PFSK-1 (cell line): Measurements from ENCODE around the gene GRIN1.

ENCODE experiments used
- POLR2AphosphoS5 ChIP-seq: IDR thresholded peaks from 2 replicates; pipeline ENCODE4 v1.6.1; 2012; ENCODE audit warnings: low read depth, mild to moderate bottlenecking, control low read depth, low read length, moderate library complexity
- TAF1 ChIP-seq: IDR thresholded peaks from 2 replicates; pipeline ENCODE4 v1.6.1; 2012; ENCODE audit warnings: low read length, control low read depth, borderline replicate concordance; ENCODE audit not compliant: insufficient read depth
- TF ChIP-seq, protein P1 (sequence below), 2 experiments: IDR thresholded peaks; 2 replicates each; pipeline versions ENCODE4 v1.6.1 to v1.8.0; 2011 to 2012; ENCODE audit warnings: low read depth in 2 of 2, low read length in 2 of 2, control low read depth in 1 of 2, inconsistent platforms in 1 of 2, mild to moderate bottlenecking in 1 of 2, moderate library complexity in 1 of 2; ENCODE audit not compliant: insufficient read depth in 1 of 2

DNA sequence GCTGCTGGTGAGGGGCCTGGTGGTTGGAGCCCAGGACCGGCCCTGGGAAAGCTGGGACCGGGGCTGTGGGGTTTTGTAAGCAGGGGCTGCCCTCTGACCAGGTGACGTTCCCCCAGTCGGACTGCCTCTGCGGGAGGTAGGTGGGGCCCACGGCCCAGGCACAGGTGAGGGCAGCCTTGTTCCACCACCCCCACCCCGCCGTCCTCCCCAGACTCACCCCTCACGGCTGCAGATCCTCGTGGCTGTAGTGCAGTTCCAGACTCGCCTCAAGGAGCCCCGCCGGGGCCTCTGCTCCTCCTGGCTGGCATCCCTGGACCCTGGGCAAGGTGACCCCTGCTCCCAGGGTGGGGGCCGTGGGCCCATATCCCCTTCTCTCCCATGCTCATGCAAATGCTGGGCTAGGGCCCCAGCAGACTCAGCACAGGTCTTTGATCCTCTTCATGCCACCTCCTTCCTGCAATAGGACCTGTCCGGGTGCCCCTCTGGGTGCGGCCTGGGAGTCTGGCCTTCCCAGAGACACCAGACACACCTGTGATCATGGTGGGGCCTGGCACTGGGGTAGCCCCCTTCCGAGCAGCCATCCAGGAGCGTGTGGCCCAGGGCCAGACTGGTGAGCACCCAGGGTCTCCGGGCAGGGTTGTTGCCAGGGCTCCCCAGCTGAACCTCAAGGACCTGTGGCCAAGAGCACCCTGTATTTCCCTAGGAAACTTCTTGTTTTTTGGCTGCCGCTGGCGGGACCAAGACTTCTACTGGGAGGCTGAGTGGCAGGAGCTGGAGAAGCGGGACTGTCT is 76.4 kb downstream of the GRIN1 start:
- TF ChIP-seq, protein P1, sequence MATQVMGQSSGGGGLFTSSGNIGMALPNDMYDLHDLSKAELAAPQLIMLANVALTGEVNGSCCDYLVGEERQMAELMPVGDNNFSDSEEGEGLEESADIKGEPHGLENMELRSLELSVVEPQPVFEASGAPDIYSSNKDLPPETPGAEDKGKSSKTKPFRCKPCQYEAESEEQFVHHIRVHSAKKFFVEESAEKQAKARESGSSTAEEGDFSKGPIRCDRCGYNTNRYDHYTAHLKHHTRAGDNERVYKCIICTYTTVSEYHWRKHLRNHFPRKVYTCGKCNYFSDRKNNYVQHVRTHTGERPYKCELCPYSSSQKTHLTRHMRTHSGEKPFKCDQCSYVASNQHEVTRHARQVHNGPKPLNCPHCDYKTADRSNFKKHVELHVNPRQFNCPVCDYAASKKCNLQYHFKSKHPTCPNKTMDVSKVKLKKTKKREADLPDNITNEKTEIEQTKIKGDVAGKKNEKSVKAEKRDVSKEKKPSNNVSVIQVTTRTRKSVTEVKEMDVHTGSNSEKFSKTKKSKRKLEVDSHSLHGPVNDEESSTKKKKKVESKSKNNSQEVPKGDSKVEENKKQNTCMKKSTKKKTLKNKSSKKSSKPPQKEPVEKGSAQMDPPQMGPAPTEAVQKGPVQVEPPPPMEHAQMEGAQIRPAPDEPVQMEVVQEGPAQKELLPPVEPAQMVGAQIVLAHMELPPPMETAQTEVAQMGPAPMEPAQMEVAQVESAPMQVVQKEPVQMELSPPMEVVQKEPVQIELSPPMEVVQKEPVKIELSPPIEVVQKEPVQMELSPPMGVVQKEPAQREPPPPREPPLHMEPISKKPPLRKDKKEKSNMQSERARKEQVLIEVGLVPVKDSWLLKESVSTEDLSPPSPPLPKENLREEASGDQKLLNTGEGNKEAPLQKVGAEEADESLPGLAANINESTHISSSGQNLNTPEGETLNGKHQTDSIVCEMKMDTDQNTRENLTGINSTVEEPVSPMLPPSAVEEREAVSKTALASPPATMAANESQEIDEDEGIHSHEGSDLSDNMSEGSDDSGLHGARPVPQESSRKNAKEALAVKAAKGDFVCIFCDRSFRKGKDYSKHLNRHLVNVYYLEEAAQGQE (IDR thresholded peaks at IDR 0.05; ENCODE audit: insufficient read depth in 1 of 2, low read depth in 2 of 2, low read length in 2 of 2) = no peak
- no peak for TF ChIP-seq POLR2AphosphoS5
- TF ChIP-seq TAF1 = no peak
